ENCODE results near the gene IL32. TPM values are rescaled to one million over a fixed set of nuclear protein-coding genes. Genes with fewer than 3 reads are reported as not detected.
A peak's percentile ranks its signal among the peaks of the same experiment; 100 is the strongest.

Gene IL32
- total and polyA plus RNA-seq, 2 experiments from 2014 or later, result 2.3 to 6.1 TPM

GRCh38 chr16:3029491-3030221 lies 35.8 kb upstream of the IL32 start (continued):
- TF ChIP-seq ZNF462 (CRISPR knock-in tag; IDR thresholded peaks at IDR 0.05) (no peak), JUNB (IDR thresholded peaks at IDR 0.05; ENCODE audit: unreplicated experiment) (no peak), STAT1 (IDR thresholded peaks at IDR 0.05; ENCODE audit: unreplicated experiment) (no peak)

DNA sequence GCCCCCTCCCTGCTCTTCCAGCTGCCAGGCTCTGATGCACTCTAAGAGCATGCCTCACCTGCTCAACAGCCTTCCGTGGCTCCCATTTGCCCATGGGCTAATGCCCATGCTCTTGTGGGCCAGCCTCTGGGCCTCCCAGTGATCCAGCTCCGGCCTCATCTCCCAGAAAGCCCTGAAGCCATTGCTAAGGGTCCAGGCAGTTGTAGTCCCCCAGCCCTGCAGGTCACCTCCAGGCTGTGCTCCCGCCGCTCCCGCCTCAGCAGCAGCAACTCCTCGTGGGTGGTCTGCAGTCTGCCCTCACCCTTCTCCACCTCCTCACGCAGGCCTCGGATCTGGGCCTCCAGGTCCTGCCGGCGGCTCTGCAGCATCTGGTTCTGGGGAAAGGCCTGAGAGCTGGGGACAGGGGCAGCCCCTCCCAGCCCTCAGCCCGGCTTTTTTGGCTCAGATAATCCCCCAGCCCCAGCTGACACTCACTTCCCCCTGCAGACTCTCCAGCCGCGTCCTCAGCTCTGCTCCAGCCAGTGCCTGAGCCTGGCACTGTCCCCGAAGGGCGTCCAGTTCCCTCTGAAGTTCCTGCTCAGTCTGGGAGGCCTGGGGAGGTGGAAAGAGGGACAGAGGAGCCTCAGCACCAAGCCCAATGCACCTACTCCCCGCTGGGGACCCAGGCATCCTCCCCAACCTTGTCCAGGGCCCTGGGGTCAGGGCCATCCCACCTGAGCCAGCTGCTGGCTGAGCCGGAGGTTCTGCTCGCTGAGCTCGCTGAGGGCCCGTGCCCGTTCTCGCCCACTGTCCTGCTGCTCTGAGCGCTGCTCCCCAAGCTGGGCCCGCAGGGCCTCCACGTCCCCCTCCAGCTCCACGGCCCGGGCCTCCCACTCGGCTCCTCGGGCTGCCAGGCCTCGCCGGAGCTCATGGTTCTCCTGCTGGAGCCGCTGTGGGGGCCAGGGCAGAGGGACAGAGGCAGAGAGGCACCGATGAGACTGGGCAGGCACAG lies 34.9 kb upstream of the IL32 start:
- DNase-seq (ENCODE audit: low spot score), result no peak
- H3K27me3 Mint-ChIP-seq (ENCODE audit: insufficient read depth, low read depth, poor library complexity), result peaks cover 24% of the 10 kb centered on the region
- H3K4me1 Mint-ChIP-seq, result peaks cover 29% of the 10 kb centered on the region
- H2AFZ ChIP-seq, result no peak overlapping the region
- H3K4me3 ChIP-seq, result no peak overlapping the region
- peaks cover 28% of the 10 kb centered on the region for H3K4me1 ChIP-seq (ENCODE audit: insufficient read depth)
- H4K20me1 ChIP-seq (replicated peaks; ENCODE audit: insufficient read depth), result peaks cover 15% of the 10 kb centered on the region
- H3K27ac ChIP-seq (ENCODE audit: low read depth), result no peak overlapping the region
- H3K27me3 ChIP-seq (ENCODE audit: insufficient read depth), result peaks cover 16% of the 10 kb centered on the region
- no peak overlapping the region for H3K27ac Mint-ChIP-seq
- no peaks in the 10 kb centered on the region; the same call in 1 of the 3 replicates for H3K9me3 Mint-ChIP-seq
- H3F3A ChIP-seq (replicated peaks; ENCODE audit: low read depth), result peaks cover 37% of the 10 kb centered on the region
- H3K9me2 ChIP-seq (ENCODE audit: insufficient read depth), result no peaks in the 10 kb centered on the region
- no peaks in the 10 kb centered on the region for H3K36me3 ChIP-seq (ENCODE audit: insufficient read depth)
- peaks cover 46% of the 10 kb centered on the region for H3K36me3 Mint-ChIP-seq (ENCODE audit: low read depth)
- peak overlapping the region; percentile 48; the same call in 1 of the 2 replicates for H3K4me2 ChIP-seq
- H3K79me2 ChIP-seq (replicated peaks; ENCODE audit: insufficient read depth), result no peaks in the 10 kb centered on the region
- TF ChIP-seq, protein P1, sequence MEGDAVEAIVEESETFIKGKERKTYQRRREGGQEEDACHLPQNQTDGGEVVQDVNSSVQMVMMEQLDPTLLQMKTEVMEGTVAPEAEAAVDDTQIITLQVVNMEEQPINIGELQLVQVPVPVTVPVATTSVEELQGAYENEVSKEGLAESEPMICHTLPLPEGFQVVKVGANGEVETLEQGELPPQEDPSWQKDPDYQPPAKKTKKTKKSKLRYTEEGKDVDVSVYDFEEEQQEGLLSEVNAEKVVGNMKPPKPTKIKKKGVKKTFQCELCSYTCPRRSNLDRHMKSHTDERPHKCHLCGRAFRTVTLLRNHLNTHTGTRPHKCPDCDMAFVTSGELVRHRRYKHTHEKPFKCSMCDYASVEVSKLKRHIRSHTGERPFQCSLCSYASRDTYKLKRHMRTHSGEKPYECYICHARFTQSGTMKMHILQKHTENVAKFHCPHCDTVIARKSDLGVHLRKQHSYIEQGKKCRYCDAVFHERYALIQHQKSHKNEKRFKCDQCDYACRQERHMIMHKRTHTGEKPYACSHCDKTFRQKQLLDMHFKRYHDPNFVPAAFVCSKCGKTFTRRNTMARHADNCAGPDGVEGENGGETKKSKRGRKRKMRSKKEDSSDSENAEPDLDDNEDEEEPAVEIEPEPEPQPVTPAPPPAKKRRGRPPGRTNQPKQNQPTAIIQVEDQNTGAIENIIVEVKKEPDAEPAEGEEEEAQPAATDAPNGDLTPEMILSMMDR (conservative IDR thresholded peaks at IDR 0.05; ENCODE audit: low read depth in 2 of 2), result no peak
- TF ChIP-seq EZH2phosphoT487 (IDR thresholded peaks at IDR 0.05; ENCODE audit: unreplicated experiment) (no peak), EZH2 (IDR thresholded peaks at IDR 0.05; ENCODE audit: low read depth, unreplicated experiment) (no peak), CREB1 (CRISPR knock-in tag; IDR thresholded peaks at IDR 0.05; ENCODE audit: low read depth) (no peak)
- H3K4me3 Mint-ChIP-seq, result peak overlapping the region; percentile 25; the same call in 1 of the 3 replicates
- ATAC-seq, result no peak

Data from GM23338 (cell line).